H1 (cell line): ENCODE results near the gene KCNB1. TPM values are rescaled to one million over a fixed set of nuclear protein-coding genes. Genes with fewer than 3 reads are reported as not detected.

ENCODE experiments used
- HDAC2 ChIP-seq, 2 experiments: fragments of 300-600 bp in 1 of 2; sonication (generic) in 1 of 2; IDR thresholded peaks; 2 replicates each; pipeline ENCODE4 v1.6.1; 2011 to 2012; ENCODE audit warnings: low read depth in 2 of 2, low read length in 2 of 2, mild to moderate bottlenecking in 2 of 2, moderate library complexity in 2 of 2, borderline replicate concordance in 1 of 2, inconsistent platforms in 1 of 2
- POLR2A ChIP-seq, 2 experiments: IDR thresholded peaks; 1 replicate in 1 of 2; 2 replicates in 1 of 2; pipeline ENCODE4 v1.6.1; 2011; ENCODE audit warnings: low read depth in 2 of 2, low read length in 2 of 2, mild to moderate bottlenecking in 2 of 2; ENCODE audit errors: control extremely low read depth in 1 of 2
- POU5F1 ChIP-seq: IDR thresholded peaks from 2 replicates; pipeline ENCODE4 v1.6.1; 2011; ENCODE audit warnings: low read depth, mild to moderate bottlenecking, low read length, moderate library complexity
- polyA plus RNA-seq, 7 experiments: library from polyadenylated mRNA; depleted of rRNA in 3 of 7; stranded (reverse) in 5 of 7; unstranded in 2 of 7; fragments of >200 nt in 5 of 7; fragments of 200-250 nt in 2 of 7; gene quantifications; 1 replicate in 5 of 7; 2 replicates in 1 of 7; 4 replicates in 1 of 7; pipeline versions ENCODE4 v1.2.1 to v1.2.3, GENCODE V29; 2011 to 2013; ENCODE audit warnings: missing spikeins in 2 of 7, mixed read lengths in 2 of 7
- total RNA-seq: library from RNA; stranded (reverse); fragmentation: NEBNext Ultra II Directional; extraction: Animal tissue kit (Norgen Biotek cat#: 25700); gene quantifications from 2 replicates; pipeline ENCODE4 v1.2.1, GENCODE V29; 2021
- TF ChIP-seq, protein P1 (sequence below): fragments of 300-600 bp; sonication (generic); IDR thresholded peaks from 2 replicates; pipeline ENCODE4 v1.7.1; 2012; ENCODE audit warnings: low read length, moderate library complexity, mild to moderate bottlenecking, inconsistent platforms; ENCODE audit not compliant: insufficient replicate concordance
- TF ChIP-seq, protein P2 (sequence below), 3 experiments: IDR thresholded peaks; 1 replicate in 2 of 3; 2 replicates in 1 of 3; pipeline versions ENCODE4 v1.5.1 to v1.6.1; 2011; ENCODE audit warnings: low read length in 3 of 3, mild to moderate bottlenecking in 3 of 3, inconsistent platforms in 2 of 3, low read depth in 1 of 3, moderate library complexity in 1 of 3; ENCODE audit not compliant: insufficient read depth in 1 of 3; ENCODE audit errors: control extremely low read depth in 1 of 3

The KCNB1 gene
- total and polyA plus RNA-seq, 2 of the 8 experiments (the other 6 are each of a cell fraction or from before 2014, with no cell fraction given): 0.58 to 0.67 TPM

- TF ChIP-seq, protein P1, sequence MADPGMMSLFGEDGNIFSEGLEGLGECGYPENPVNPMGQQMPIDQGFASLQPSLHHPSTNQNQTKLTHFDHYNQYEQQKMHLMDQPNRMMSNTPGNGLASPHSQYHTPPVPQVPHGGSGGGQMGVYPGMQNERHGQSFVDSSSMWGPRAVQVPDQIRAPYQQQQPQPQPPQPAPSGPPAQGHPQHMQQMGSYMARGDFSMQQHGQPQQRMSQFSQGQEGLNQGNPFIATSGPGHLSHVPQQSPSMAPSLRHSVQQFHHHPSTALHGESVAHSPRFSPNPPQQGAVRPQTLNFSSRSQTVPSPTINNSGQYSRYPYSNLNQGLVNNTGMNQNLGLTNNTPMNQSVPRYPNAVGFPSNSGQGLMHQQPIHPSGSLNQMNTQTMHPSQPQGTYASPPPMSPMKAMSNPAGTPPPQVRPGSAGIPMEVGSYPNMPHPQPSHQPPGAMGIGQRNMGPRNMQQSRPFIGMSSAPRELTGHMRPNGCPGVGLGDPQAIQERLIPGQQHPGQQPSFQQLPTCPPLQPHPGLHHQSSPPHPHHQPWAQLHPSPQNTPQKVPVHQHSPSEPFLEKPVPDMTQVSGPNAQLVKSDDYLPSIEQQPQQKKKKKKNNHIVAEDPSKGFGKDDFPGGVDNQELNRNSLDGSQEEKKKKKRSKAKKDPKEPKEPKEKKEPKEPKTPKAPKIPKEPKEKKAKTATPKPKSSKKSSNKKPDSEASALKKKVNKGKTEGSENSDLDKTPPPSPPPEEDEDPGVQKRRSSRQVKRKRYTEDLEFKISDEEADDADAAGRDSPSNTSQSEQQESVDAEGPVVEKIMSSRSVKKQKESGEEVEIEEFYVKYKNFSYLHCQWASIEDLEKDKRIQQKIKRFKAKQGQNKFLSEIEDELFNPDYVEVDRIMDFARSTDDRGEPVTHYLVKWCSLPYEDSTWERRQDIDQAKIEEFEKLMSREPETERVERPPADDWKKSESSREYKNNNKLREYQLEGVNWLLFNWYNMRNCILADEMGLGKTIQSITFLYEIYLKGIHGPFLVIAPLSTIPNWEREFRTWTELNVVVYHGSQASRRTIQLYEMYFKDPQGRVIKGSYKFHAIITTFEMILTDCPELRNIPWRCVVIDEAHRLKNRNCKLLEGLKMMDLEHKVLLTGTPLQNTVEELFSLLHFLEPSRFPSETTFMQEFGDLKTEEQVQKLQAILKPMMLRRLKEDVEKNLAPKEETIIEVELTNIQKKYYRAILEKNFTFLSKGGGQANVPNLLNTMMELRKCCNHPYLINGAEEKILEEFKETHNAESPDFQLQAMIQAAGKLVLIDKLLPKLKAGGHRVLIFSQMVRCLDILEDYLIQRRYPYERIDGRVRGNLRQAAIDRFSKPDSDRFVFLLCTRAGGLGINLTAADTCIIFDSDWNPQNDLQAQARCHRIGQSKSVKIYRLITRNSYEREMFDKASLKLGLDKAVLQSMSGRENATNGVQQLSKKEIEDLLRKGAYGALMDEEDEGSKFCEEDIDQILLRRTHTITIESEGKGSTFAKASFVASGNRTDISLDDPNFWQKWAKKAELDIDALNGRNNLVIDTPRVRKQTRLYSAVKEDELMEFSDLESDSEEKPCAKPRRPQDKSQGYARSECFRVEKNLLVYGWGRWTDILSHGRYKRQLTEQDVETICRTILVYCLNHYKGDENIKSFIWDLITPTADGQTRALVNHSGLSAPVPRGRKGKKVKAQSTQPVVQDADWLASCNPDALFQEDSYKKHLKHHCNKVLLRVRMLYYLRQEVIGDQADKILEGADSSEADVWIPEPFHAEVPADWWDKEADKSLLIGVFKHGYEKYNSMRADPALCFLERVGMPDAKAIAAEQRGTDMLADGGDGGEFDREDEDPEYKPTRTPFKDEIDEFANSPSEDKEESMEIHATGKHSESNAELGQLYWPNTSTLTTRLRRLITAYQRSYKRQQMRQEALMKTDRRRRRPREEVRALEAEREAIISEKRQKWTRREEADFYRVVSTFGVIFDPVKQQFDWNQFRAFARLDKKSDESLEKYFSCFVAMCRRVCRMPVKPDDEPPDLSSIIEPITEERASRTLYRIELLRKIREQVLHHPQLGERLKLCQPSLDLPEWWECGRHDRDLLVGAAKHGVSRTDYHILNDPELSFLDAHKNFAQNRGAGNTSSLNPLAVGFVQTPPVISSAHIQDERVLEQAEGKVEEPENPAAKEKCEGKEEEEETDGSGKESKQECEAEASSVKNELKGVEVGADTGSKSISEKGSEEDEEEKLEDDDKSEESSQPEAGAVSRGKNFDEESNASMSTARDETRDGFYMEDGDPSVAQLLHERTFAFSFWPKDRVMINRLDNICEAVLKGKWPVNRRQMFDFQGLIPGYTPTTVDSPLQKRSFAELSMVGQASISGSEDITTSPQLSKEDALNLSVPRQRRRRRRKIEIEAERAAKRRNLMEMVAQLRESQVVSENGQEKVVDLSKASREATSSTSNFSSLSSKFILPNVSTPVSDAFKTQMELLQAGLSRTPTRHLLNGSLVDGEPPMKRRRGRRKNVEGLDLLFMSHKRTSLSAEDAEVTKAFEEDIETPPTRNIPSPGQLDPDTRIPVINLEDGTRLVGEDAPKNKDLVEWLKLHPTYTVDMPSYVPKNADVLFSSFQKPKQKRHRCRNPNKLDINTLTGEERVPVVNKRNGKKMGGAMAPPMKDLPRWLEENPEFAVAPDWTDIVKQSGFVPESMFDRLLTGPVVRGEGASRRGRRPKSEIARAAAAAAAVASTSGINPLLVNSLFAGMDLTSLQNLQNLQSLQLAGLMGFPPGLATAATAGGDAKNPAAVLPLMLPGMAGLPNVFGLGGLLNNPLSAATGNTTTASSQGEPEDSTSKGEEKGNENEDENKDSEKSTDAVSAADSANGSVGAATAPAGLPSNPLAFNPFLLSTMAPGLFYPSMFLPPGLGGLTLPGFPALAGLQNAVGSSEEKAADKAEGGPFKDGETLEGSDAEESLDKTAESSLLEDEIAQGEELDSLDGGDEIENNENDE: no peak
- TF ChIP-seq, protein P2, sequence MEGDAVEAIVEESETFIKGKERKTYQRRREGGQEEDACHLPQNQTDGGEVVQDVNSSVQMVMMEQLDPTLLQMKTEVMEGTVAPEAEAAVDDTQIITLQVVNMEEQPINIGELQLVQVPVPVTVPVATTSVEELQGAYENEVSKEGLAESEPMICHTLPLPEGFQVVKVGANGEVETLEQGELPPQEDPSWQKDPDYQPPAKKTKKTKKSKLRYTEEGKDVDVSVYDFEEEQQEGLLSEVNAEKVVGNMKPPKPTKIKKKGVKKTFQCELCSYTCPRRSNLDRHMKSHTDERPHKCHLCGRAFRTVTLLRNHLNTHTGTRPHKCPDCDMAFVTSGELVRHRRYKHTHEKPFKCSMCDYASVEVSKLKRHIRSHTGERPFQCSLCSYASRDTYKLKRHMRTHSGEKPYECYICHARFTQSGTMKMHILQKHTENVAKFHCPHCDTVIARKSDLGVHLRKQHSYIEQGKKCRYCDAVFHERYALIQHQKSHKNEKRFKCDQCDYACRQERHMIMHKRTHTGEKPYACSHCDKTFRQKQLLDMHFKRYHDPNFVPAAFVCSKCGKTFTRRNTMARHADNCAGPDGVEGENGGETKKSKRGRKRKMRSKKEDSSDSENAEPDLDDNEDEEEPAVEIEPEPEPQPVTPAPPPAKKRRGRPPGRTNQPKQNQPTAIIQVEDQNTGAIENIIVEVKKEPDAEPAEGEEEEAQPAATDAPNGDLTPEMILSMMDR (IDR thresholded peaks at IDR 0.05; ENCODE audit: control extremely low read depth in 1 of 3, insufficient read depth in 1 of 3, low read depth in 1 of 3, low read length in 3 of 3): no peak
- no peak for TF ChIP-seq POLR2A (IDR thresholded peaks at IDR 0.05; ENCODE audit: control extremely low read depth in 1 of 2, low read depth in 2 of 2, low read length in 2 of 2)
- no peak for TF ChIP-seq HDAC2 (IDR thresholded peaks at IDR 0.05; ENCODE audit: borderline replicate concordance in 1 of 2, low read depth in 2 of 2, low read length in 2 of 2)
- no peak for TF ChIP-seq POU5F1
These were observed 77.3 kb downstream of the KCNB1 start (continued) for GRCh38 chr20:49405062-49405683.
